H9 (cell line): Measurements from ENCODE around the gene WNT5B. TPM values are rescaled to one million over a fixed set of nuclear protein-coding genes. Genes with fewer than 3 reads are reported as not detected.

Experiments used
- DNase-seq: peaks from one replicate; pipeline ENCODE4 v3.0.0-alpha.2; 2017
- H2AFZ ChIP-seq: one replicate; pipeline ENCODE4 v1.6.1; 2013; ENCODE audit warnings: mild to moderate bottlenecking, low read length, control low read depth, moderate library complexity
- H2AK5ac ChIP-seq: 2 replicates; pipeline ENCODE4 v1.6.1; 2013; ENCODE audit warnings: low read length, control low read depth, mixed read lengths; ENCODE audit not compliant: insufficient read length
- H2BK120ac ChIP-seq: one replicate; pipeline ENCODE4 v1.6.1; 2013; ENCODE audit warnings: low read depth, mild to moderate bottlenecking, low read length, control low read depth, inconsistent platforms; ENCODE audit not compliant: poor library complexity, severe bottlenecking
- H2BK12ac ChIP-seq: 2 replicates; pipeline ENCODE4 v1.6.1; 2013; ENCODE audit warnings: low read length, control low read depth, mixed read lengths, low read depth; ENCODE audit not compliant: insufficient read length
- H2BK15ac ChIP-seq: 2 replicates; pipeline ENCODE4 v1.6.1; 2013; ENCODE audit warnings: low read depth, low read length, control low read depth
- H2BK20ac ChIP-seq: one replicate; pipeline ENCODE4 v1.6.1; 2013; ENCODE audit warnings: low read depth, mild to moderate bottlenecking, low read length, control low read depth, inconsistent platforms; ENCODE audit not compliant: poor library complexity, severe bottlenecking
- H2BK5ac ChIP-seq: 2 replicates; pipeline ENCODE4 v1.6.1; 2013; ENCODE audit warnings: low read length, control low read depth, mixed read lengths; ENCODE audit not compliant: insufficient read length
- H3K14ac ChIP-seq: 2 replicates; pipeline ENCODE4 v1.6.1; 2013; ENCODE audit warnings: low read length, control low read depth; ENCODE audit not compliant: insufficient read depth
- H3K18ac ChIP-seq: 2 replicates; pipeline ENCODE4 v1.6.1; 2013; ENCODE audit warnings: low read depth, mild to moderate bottlenecking, mixed read lengths, low read length, control low read depth; ENCODE audit not compliant: insufficient read length
- H3K23ac ChIP-seq: 2 replicates; pipeline ENCODE4 v1.6.1; 2013; ENCODE audit warnings: low read length, control low read depth, mixed read lengths, low read depth; ENCODE audit not compliant: insufficient read length
- H3K23me2 ChIP-seq: 2 replicates; pipeline ENCODE4 v1.6.1; 2013; ENCODE audit warnings: low read depth, mild to moderate bottlenecking, mixed read lengths, low read length, control low read depth; ENCODE audit not compliant: insufficient read length, poor library complexity, severe bottlenecking
- H3K27ac ChIP-seq: 2 replicates; pipeline ENCODE4 v1.5.1; 2013; ENCODE audit warnings: low read length, control low read depth, mixed read lengths, low read depth; ENCODE audit not compliant: insufficient read length
- H3K27me3 ChIP-seq: 2 replicates; pipeline ENCODE4 v1.6.1; 2013; ENCODE audit warnings: low read length, control low read depth, inconsistent platforms; ENCODE audit not compliant: insufficient read depth
- H3K4ac ChIP-seq: 2 replicates; pipeline ENCODE4 v1.6.1; 2013; ENCODE audit warnings: low read depth, mild to moderate bottlenecking, control low read depth, inconsistent platforms, low read length, moderate library complexity
- H3K4me1 ChIP-seq: 2 replicates; pipeline ENCODE4 v1.6.1; 2013; ENCODE audit warnings: low read length, control low read depth, inconsistent platforms; ENCODE audit not compliant: insufficient read depth
- H3K4me2 ChIP-seq: 2 replicates; pipeline ENCODE4 v1.6.1; 2013; ENCODE audit warnings: low read length, control low read depth, mixed read lengths; ENCODE audit not compliant: insufficient read length, insufficient read depth
- H3K56ac ChIP-seq: 2 replicates; pipeline ENCODE4 v1.6.1; 2013; ENCODE audit warnings: low read depth, mild to moderate bottlenecking, mixed read lengths, low read length, control low read depth; ENCODE audit not compliant: insufficient read length
- H3K79me1 ChIP-seq: 2 replicates; pipeline ENCODE4 v1.6.1; 2013; ENCODE audit warnings: low read depth, mild to moderate bottlenecking, moderate library complexity, low read length, control low read depth, inconsistent platforms; ENCODE audit not compliant: insufficient read depth, poor library complexity, severe bottlenecking
- H3K79me2 ChIP-seq: 2 replicates; pipeline ENCODE4 v1.6.1; 2013; ENCODE audit warnings: low read length, control low read depth, inconsistent platforms; ENCODE audit not compliant: insufficient read depth
- H3K9ac ChIP-seq: 2 replicates; pipeline ENCODE4 v1.6.1; 2013; ENCODE audit warnings: low read length, control low read depth, mixed read lengths; ENCODE audit not compliant: insufficient read length; ENCODE audit errors: extremely low read depth
- H3K9me3 ChIP-seq: one replicate; pipeline ENCODE4 v1.6.1; 2013; ENCODE audit warnings: low read depth, low read length, inconsistent platforms; ENCODE audit not compliant: control insufficient read depth
- H3T11ph ChIP-seq: one replicate; pipeline ENCODE4 v1.6.1; 2013; ENCODE audit warnings: mild to moderate bottlenecking, low read length, control low read depth, inconsistent platforms
- H4K20me1 ChIP-seq: one replicate; pipeline ENCODE4 v1.6.1; 2013; ENCODE audit not compliant: control insufficient read depth, insufficient read length, insufficient read depth
- H4K5ac ChIP-seq: 2 replicates; pipeline ENCODE4 v1.6.1; 2013; ENCODE audit warnings: low read depth, mild to moderate bottlenecking, mixed read lengths, low read length, control low read depth; ENCODE audit not compliant: insufficient read length
- H4K8ac ChIP-seq: replicated peaks from 2 replicates; pipeline ENCODE4 v1.6.1; 2013; ENCODE audit warnings: low read length, control low read depth, mixed read lengths, low read depth; ENCODE audit not compliant: insufficient read length
- H4K91ac ChIP-seq: 2 replicates; pipeline ENCODE4 v1.6.1; 2013; ENCODE audit warnings: low read depth, mild to moderate bottlenecking, moderate library complexity, mixed read lengths, low read length, control low read depth; ENCODE audit not compliant: insufficient read length
- H3K27ac Mint-ChIP-seq, 3 experiments: 2 replicates in 2 of 3; 3 replicates in 1 of 3; pipeline ENCODE4 v1.8.0; 2020 to 2021; ENCODE audit warnings: mixed read lengths in 3 of 3, mild to moderate bottlenecking in 1 of 3, moderate library complexity in 1 of 3
- H3K27me3 Mint-ChIP-seq: 2 replicates; pipeline ENCODE4 v1.8.0; 2021; ENCODE audit warnings: low read depth, mild to moderate bottlenecking, moderate library complexity, mixed read lengths
- H3K36me3 Mint-ChIP-seq, 3 experiments: 2 replicates in 2 of 3; 3 replicates in 1 of 3; pipeline ENCODE4 v1.8.0; 2020 to 2021; ENCODE audit warnings: low read depth in 3 of 3, mixed read lengths in 3 of 3; ENCODE audit not compliant: insufficient read depth in 1 of 3
- H3K4me1 Mint-ChIP-seq, 2 experiments: 2 replicates each; pipeline ENCODE4 v1.8.0; 2020; ENCODE audit warnings: mixed read lengths in 2 of 2
- H3K4me3 Mint-ChIP-seq, 2 experiments: 2 replicates in 1 of 2; 3 replicates in 1 of 2; pipeline ENCODE4 v1.8.0; 2020 to 2021; ENCODE audit warnings: mild to moderate bottlenecking in 2 of 2, mixed read lengths in 2 of 2, moderate library complexity in 1 of 2
- H3K9me3 Mint-ChIP-seq, 2 experiments: 2 replicates in 1 of 2; 3 replicates in 1 of 2; pipeline ENCODE4 v1.8.0; 2020; ENCODE audit warnings: mild to moderate bottlenecking in 2 of 2, mixed read lengths in 2 of 2, moderate library complexity in 1 of 2
- CTCF ChIP-seq: fragments of 200-600 bp; sonication (generic); conservative IDR thresholded peaks from 3 replicates; pipeline ENCODE4 v1.8.0; 2021; ENCODE audit warnings: antibody characterized with exemption, mild to moderate bottlenecking
- WGBS: extraction: QIAGEN DNeasy Blood & Tissue Kit; methylation state at CpG from one replicate; pipeline ENCODE4 v1.1.7; 2013; ENCODE audit warnings: missing lambda C conversion rate, low lambda C conversion rate, mixed read lengths; ENCODE audit not compliant: insufficient read length; ENCODE audit errors: extremely low coverage; 5-methylcytosine and 5-hydroxymethylcytosine counted together
- total RNA-seq: library from RNA; stranded (reverse); gene quantifications from 2 replicates; pipeline ENCODE4 v1.2.1, GENCODE V29; 2021

The WNT5B gene
- total RNA-seq, 1 experiment from 2014 or later: 1.5 TPM

DNA sequence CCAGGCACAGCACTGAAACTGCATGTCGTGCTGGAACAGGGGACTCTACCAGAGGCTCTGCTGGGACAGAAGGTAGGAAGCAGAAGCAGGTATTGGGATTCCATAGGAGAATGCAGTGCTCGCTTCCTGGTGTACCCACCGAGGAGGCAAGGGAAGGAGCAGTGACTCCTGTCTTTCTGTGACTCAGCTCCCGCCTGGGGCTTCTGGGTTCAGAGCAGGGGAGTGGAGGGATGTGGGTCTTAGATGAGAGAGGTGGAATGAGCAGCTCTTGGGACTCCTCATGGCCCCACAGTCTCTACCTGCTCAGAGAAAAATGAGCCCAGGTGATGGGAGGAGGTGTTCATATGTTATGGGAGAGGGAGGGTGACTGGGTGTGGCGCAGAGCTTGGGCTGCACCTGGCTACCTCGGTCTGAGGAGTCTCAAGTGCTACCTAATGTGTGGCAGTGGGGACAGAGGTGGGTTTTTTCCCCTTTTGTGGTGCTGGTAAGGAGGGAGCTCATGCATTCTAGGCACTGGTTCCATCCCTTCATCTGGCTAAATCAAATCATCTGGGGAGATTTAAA lies 26.3 kb downstream of the WNT5B start:
- H3K4me2 ChIP-seq: no peak overlapping the region
- Mint-ChIP-seq H3K4me3 (no peak overlapping the region), H3K9me3 (no peaks in the 10 kb centered on the region), H3K36me3 (no peaks in the 10 kb centered on the region), H3K27me3 (peaks cover 35% of the 10 kb centered on the region), H3K4me1 (peaks cover 12 to 14% of the 10 kb centered on the region in 2 experiments), H3K27ac (no peak overlapping the region)
- no peak overlapping the region for H2BK120ac ChIP-seq
- H3K9me3 ChIP-seq: no peaks in the 10 kb centered on the region
- no peak overlapping the region for H4K8ac ChIP-seq
- no peak overlapping the region for H2AFZ ChIP-seq
- H2AK5ac ChIP-seq: no peak overlapping the region
- H3K79me2 ChIP-seq: no peaks in the 10 kb centered on the region
- no peak overlapping the region for H4K91ac ChIP-seq
- no peak overlapping the region for H4K5ac ChIP-seq
- no peak overlapping the region for H2BK12ac ChIP-seq
- H3T11ph ChIP-seq: no peak overlapping the region
- no peak overlapping the region for H3K23ac ChIP-seq
- H4K20me1 ChIP-seq: no peaks in the 10 kb centered on the region
- WGBS: no CpG with 5 or more reads among the region's 6 CpGs
- no peak overlapping the region for H3K18ac ChIP-seq
- no peak overlapping the region for H3K4ac ChIP-seq
- H3K9ac ChIP-seq: no peak overlapping the region
- no peak overlapping the region for H2BK5ac ChIP-seq
- no peak for TF ChIP-seq CTCF
- no peak overlapping the region for H2BK15ac ChIP-seq
- no peak overlapping the region for H3K56ac ChIP-seq
- H3K14ac ChIP-seq: no peak overlapping the region; the same call in 1 of the 2 replicates
- no peaks in the 10 kb centered on the region for H3K23me2 ChIP-seq
- no peaks in the 10 kb centered on the region for H3K4me1 ChIP-seq
- no peaks in the 10 kb centered on the region for H3K79me1 ChIP-seq
- no peak overlapping the region for H3K27ac ChIP-seq
- H3K27me3 ChIP-seq: peaks cover under 1% of the 10 kb centered on the region; the same call in 1 of the 2 replicates
- no peak for DNase-seq
- H2BK20ac ChIP-seq: no peak overlapping the region
